B cell (primary cell): ENCODE measurements around the gene CRIP3. TPM values are rescaled to one million over a fixed set of nuclear protein-coding genes. Genes with fewer than 3 reads are reported as not detected.

Source experiments
- ATAC-seq: fragments of 200-7000 bp; cut with Tn5 transposase; one replicate; pipeline ENCODE4 v1.10.0; 2021; ENCODE audit warnings: low read depth, mild to moderate bottlenecking, moderate number of reproducible peaks, moderate library complexity
- CTCF ChIA-PET: fragments of 350-600 bp; sonication (Branson Sonifier 250); formaldehyde crosslinking; loops from one replicate; lab custom pipeline; 2021; ENCODE audit warnings: antibody characterized with exemption, inconsistent platforms; lab: Charles Lee
- POLR2A ChIA-PET: fragments of 350-600 bp; sonication (Branson Sonifier 250); formaldehyde crosslinking; loops from one replicate; lab custom pipeline; 2021; ENCODE audit warnings: antibody characterized with exemption; lab: Charles Lee
- DNase-seq: peaks from one replicate; pipeline ENCODE4 v3.0.0; 2013
- H2AFZ ChIP-seq: 2 replicates; pipeline ENCODE4 v1.6.1; 2012; ENCODE audit warnings: mild to moderate bottlenecking, low read depth, low read length; ENCODE audit not compliant: insufficient read depth, poor library complexity, severe bottlenecking
- H3K27ac ChIP-seq, 2 donors: 1 replicate in 1 of 2; 2 replicates in 1 of 2; pipeline ENCODE4 v1.5.1; 2012 to 2013; ENCODE audit warnings: low read length in 2 of 2, mild to moderate bottlenecking in 2 of 2, moderate library complexity in 1 of 2
- H3K27me3 ChIP-seq, 4 experiments: fragments of 200-600 bp in 1 of 4; sonication (generic) in 1 of 4; replicated peaks in 1 of 4; 1 replicate in 2 of 4; 2 replicates in 2 of 4; pipeline versions ENCODE4 v1.6.1 to v1.7.0; 2013 to 2016; ENCODE audit warnings: low read length in 3 of 4, mild to moderate bottlenecking in 2 of 4, mixed read lengths in 1 of 4, moderate library complexity in 1 of 4; ENCODE audit not compliant: insufficient read depth in 4 of 4, control insufficient read depth in 3 of 4; ENCODE audit errors: control extremely low read depth in 1 of 4
- H3K36me3 ChIP-seq, 2 experiments: replicated peaks in 1 of 2; 1 replicate in 1 of 2; 2 replicates in 1 of 2; pipeline versions ENCODE4 v1.6.1 to v1.7.1; 2013; ENCODE audit warnings: low read length in 1 of 2; ENCODE audit not compliant: insufficient read depth in 2 of 2, control insufficient read depth in 1 of 2; ENCODE audit errors: control extremely low read depth in 1 of 2, extremely low read depth in 1 of 2
- H3K4me1 ChIP-seq, 2 donors: fragments of 200-600 bp in 1 of 2; sonication (generic) in 1 of 2; 1 replicate in 1 of 2; 2 replicates in 1 of 2; pipeline versions ENCODE4 v1.5.1 to v1.6.1; 2013 to 2017; ENCODE audit warnings: low read length in 2 of 2; ENCODE audit not compliant: control insufficient read depth in 2 of 2, insufficient read depth in 2 of 2
- H3K4me2 ChIP-seq: replicated peaks from 2 replicates; pipeline ENCODE3; 2012; ENCODE audit warnings: mild to moderate bottlenecking, low read depth, low read length; ENCODE audit not compliant: poor library complexity, severe bottlenecking
- H3K4me3 ChIP-seq, 5 experiments: fragments of 200-600 bp in 1 of 5; sonication (generic) in 1 of 5; 1 replicate in 3 of 5; 2 replicates in 2 of 5; pipeline versions ENCODE4 v1.5.1 to v1.7.0; 2011 to 2016; ENCODE audit warnings: low read length in 4 of 5, mild to moderate bottlenecking in 4 of 5, low read depth in 2 of 5, control low read depth in 1 of 5, moderate library complexity in 1 of 5; ENCODE audit not compliant: insufficient read depth in 1 of 5; ENCODE audit errors: control extremely low read depth in 1 of 5, extremely low read depth in 1 of 5
- H3K79me2 ChIP-seq: fragments of 200-600 bp; sonication (generic); one replicate; pipeline ENCODE4 v1.6.0; 2016; ENCODE audit warnings: low read length; ENCODE audit not compliant: control insufficient read depth, insufficient read depth
- H3K9ac ChIP-seq: fragments of 200-600 bp; sonication (generic); 2 replicates; pipeline ENCODE4 v1.6.1; 2017; ENCODE audit warnings: mild to moderate bottlenecking, low read length, moderate library complexity
- H3K9me3 ChIP-seq, 3 donors: one replicate each; pipeline versions ENCODE4 v1.6.1 to v1.7.1; 2013; ENCODE audit warnings: low read length in 2 of 3; ENCODE audit not compliant: control insufficient read depth in 2 of 3, insufficient read depth in 1 of 3; ENCODE audit errors: control extremely low read depth in 1 of 3
- H4K20me1 ChIP-seq: 2 replicates; pipeline ENCODE4 v1.6.0; 2012; ENCODE audit warnings: mild to moderate bottlenecking, low read length; ENCODE audit not compliant: insufficient read depth, control insufficient read depth, poor library complexity, severe bottlenecking
- H3K27ac Mint-ChIP-seq: one replicate; pipeline ENCODE4 v1.8.0; 2021; ENCODE audit warnings: mixed read lengths
- H3K27me3 Mint-ChIP-seq: one replicate; pipeline ENCODE4 v1.8.0; 2021; ENCODE audit warnings: mixed read lengths
- H3K4me1 Mint-ChIP-seq: one replicate; pipeline ENCODE4 v1.8.0; 2021; ENCODE audit warnings: mixed read lengths
- H3K4me3 Mint-ChIP-seq: one replicate; pipeline ENCODE4 v1.8.0; 2021; ENCODE audit warnings: mixed read lengths
- H3K9me3 Mint-ChIP-seq: one replicate; pipeline ENCODE4 v1.8.0; 2022; ENCODE audit warnings: mixed read lengths; ENCODE audit not compliant: insufficient read depth
- EZH2 ChIP-seq: IDR thresholded peaks from 2 replicates; pipeline ENCODE4 v1.6.1; 2012; ENCODE audit warnings: borderline replicate concordance, low read depth, mild to moderate bottlenecking, moderate library complexity, low read length; ENCODE audit not compliant: insufficient read depth, poor library complexity, severe bottlenecking
- WGBS: methylation state at CpG from one replicate; pipeline ENCODE4 v1.1.5; 2013; ENCODE audit warnings: missing lambda C conversion rate; ENCODE audit not compliant: insufficient coverage; 5-methylcytosine and 5-hydroxymethylcytosine counted together
- intact Hi-C: fragments of 100-400 bp; cut with micrococcal nuclease; formaldehyde crosslinking; loops from one replicate; pipeline ENCODE4 v1.10.0; 2022
- polyA plus RNA-seq: library from polyadenylated mRNA; depleted of rRNA; stranded (reverse); fragments of >200 nt; gene quantifications from 2 replicates; pipeline ENCODE4 v1.2.3, GENCODE V29; 2012
- total RNA-seq, 2 donors: library from RNA; stranded (reverse); fragments of 120-200 nt in 1 of 2; gene quantifications; 1 replicate in 1 of 2; 2 replicates in 1 of 2; pipeline versions ENCODE4 v1.2.3 to v1.2.4, GENCODE V29; 2013 to 2022
- TF ChIP-seq, protein P1 (sequence below): fragments of 200-600 bp; IDR thresholded peaks from one replicate; pipeline ENCODE4 v1.8.0; 2022; ENCODE audit warnings: antibody characterized with exemption, mild to moderate bottlenecking

The CRIP3 gene
- total and polyA plus RNA-seq, 2 donors (not counting 1 experiment from before 2014, with no cell fraction given): 25.8 to 64.6 TPM

DNA sequence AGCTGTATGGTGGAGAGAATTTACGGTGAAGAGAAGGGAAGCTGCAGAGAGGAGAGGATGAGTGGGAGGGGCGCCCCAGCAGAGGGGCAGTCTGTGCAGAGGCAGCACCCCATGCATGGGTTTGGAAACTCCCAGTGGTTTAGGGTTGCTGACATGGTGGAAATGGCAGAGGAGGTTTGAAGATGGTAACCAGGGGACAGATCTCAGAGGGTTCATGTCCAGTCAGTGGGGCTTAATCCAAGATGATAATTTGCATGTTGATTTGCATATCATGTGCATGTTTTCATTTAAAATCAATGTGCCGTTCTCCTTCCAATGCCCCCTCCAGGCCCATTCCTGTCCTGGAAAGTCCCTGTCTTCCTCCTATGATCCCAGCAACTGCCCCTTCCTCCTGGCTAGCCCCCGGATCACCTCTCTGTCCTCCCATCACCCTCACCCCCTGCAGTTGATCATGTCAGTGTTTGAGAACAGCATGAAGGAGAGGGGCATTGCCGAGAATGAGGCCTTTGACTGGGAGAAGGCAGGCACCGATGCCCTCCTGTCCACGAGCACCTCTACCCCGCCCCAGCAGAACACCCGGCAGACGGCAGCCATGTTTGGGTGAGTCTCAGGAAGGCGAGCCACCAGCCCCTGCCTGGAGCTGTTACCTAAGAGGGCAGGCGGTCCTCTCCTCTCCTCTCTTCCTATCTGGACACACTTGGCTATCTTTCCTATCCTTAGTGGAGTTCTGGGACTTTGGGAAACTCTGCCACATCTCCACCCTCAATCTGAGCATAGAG is 51.1 kb downstream of the CRIP3 start:
- H3K9me3 Mint-ChIP-seq: no peaks in the 10 kb centered on the region
- Histone ChIP-seq H3K4me2 (no peak overlapping the region), H3K4me1 (no peaks in the 10 kb centered on the region), H3K36me3 (no peaks in the 10 kb centered on the region), H3K9ac (no peak overlapping the region), H3K27me3 (peaks cover 0 to 29% (median 2%) of the 10 kb centered on the region in 4 experiments), H4K20me1 (no peaks in the 10 kb centered on the region), H3K4me3 (no peak overlapping the region), H3K9me3 (peaks cover 0 to 7% (median 0%) of the 10 kb centered on the region in 3 donors), H3K27ac (no peak overlapping the region), H3K79me2 (no peaks in the 10 kb centered on the region), H2AFZ (no peak overlapping the region)
- ATAC-seq (no peak), DNase-seq (no peak)
- WGBS: 93% methylated on average over 9 of the region's 12 CpGs
- no peaks in the 10 kb centered on the region for H3K4me1 Mint-ChIP-seq
- no peak for TF ChIP-seq EZH2
- TF ChIP-seq, protein P1, sequence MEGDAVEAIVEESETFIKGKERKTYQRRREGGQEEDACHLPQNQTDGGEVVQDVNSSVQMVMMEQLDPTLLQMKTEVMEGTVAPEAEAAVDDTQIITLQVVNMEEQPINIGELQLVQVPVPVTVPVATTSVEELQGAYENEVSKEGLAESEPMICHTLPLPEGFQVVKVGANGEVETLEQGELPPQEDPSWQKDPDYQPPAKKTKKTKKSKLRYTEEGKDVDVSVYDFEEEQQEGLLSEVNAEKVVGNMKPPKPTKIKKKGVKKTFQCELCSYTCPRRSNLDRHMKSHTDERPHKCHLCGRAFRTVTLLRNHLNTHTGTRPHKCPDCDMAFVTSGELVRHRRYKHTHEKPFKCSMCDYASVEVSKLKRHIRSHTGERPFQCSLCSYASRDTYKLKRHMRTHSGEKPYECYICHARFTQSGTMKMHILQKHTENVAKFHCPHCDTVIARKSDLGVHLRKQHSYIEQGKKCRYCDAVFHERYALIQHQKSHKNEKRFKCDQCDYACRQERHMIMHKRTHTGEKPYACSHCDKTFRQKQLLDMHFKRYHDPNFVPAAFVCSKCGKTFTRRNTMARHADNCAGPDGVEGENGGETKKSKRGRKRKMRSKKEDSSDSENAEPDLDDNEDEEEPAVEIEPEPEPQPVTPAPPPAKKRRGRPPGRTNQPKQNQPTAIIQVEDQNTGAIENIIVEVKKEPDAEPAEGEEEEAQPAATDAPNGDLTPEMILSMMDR: no peak
- H3K27ac Mint-ChIP-seq: no peak overlapping the region
- no peak overlapping the region for H3K4me3 Mint-ChIP-seq
- peaks cover 28% of the 10 kb centered on the region for H3K27me3 Mint-ChIP-seq
- ChIA-PET CTCF (interaction anchor here (0.6 kb wide), 1 partner anchor 143 kb away, joined by 3 read pairs; no protein-coding TSS in a partner anchor), POLR2A (no interaction called here)
- intact Hi-C loops: no loop called here
